ENCODE measurements around the gene AUTS2. TPM values are rescaled to one million over a fixed set of nuclear protein-coding genes. Genes with fewer than 3 reads are reported as not detected.

AUTS2 gene
- total and polyA plus RNA-seq, 7 experiments from 2014 or later, result 0.40 to 31.7 (median 4.2) TPM

GRCh38 chr7:70787286-70787685 lies 1189.0 kb downstream of the AUTS2 start:
- H3K36me3 ChIP-seq (ENCODE audit: control insufficient read depth in 2 of 3, insufficient read depth in 3 of 3, low read length in 3 of 3), result no peaks in the 10 kb centered on the region
- POLR2A ChIA-PET, result no interaction called here
- H3K27me3 Mint-ChIP-seq, result no peaks in the 10 kb centered on the region
- no peaks in the 10 kb centered on the region for H3K4me1 ChIP-seq (ENCODE audit: control insufficient read depth in 2 of 2, insufficient read depth in 2 of 2, low read length in 2 of 2)
- H3K36me3 Mint-ChIP-seq, result peaks cover 0 to 8% (median 0%) of the 10 kb centered on the region in 5 donors
- H3K9me3 Mint-ChIP-seq, result peaks cover 0 to 12% (median 0%) of the 10 kb centered on the region in 11 donors
- H3K4me3 Mint-ChIP-seq, result peak overlapping the region in 1 of 10 donors; percentile 47
- no peak overlapping the region for H3K4me3 ChIP-seq (ENCODE audit: low read length)
- CTCF ChIA-PET, result no interaction called here
- DNase-seq (no peak), ATAC-seq (no peak)
- peaks cover 0 to 12% (median 0%) of the 10 kb centered on the region in 7 donors for H3K4me1 Mint-ChIP-seq
- intact Hi-C loops (cut with micrococcal nuclease), result no loop called here
- H3K27ac Mint-ChIP-seq, result peak overlapping the region in 1 of 9 donors; percentile 85
- H3K9me3 ChIP-seq (ENCODE audit: control insufficient read depth in 2 of 3, low read length in 3 of 3), result no peaks in the 10 kb centered on the region
- no peaks in the 10 kb centered on the region for H3K27me3 ChIP-seq (ENCODE audit: control insufficient read depth in 2 of 2, insufficient read depth in 2 of 2, low read length in 2 of 2)
- no peak overlapping the region for H3K27ac ChIP-seq (ENCODE audit: low read depth, low read length)

- ChIA-PET CTCF (no interaction called here), POLR2A (no interaction called here)
- peak overlapping the region in 1 of 10 donors; percentile 47 for H3K4me3 Mint-ChIP-seq
- DNase-seq (no peak), ATAC-seq (no peak)
- H3K4me3 ChIP-seq (ENCODE audit: low read length), result no peak overlapping the region
- peaks cover 0 to 12% (median 0%) of the 10 kb centered on the region in 7 donors for H3K4me1 Mint-ChIP-seq
- H3K27ac ChIP-seq (ENCODE audit: low read depth, low read length), result no peak overlapping the region
- peaks cover 0 to 12% (median 0%) of the 10 kb centered on the region in 11 donors for H3K9me3 Mint-ChIP-seq
- H3K36me3 ChIP-seq (ENCODE audit: control insufficient read depth in 2 of 3, insufficient read depth in 3 of 3, low read length in 3 of 3), result no peaks in the 10 kb centered on the region
- peaks cover 0 to 8% (median 0%) of the 10 kb centered on the region in 5 donors for H3K36me3 Mint-ChIP-seq
- H3K9me3 ChIP-seq (ENCODE audit: control insufficient read depth in 2 of 3, low read length in 3 of 3), result no peaks in the 10 kb centered on the region
- H3K4me1 ChIP-seq (ENCODE audit: control insufficient read depth in 2 of 2, insufficient read depth in 2 of 2, low read length in 2 of 2), result no peaks in the 10 kb centered on the region
- no peaks in the 10 kb centered on the region for H3K27me3 Mint-ChIP-seq
- H3K27me3 ChIP-seq (ENCODE audit: control insufficient read depth in 2 of 2, insufficient read depth in 2 of 2, low read length in 2 of 2), result no peaks in the 10 kb centered on the region
- H3K27ac Mint-ChIP-seq, result peak overlapping the region in 2 of 9 donors; percentile 69 to 85
- intact Hi-C loops (cut with micrococcal nuclease), result loop anchor here in 1 of 2 donors (1.0 kb wide), 1 partner anchor 8 kb away; no protein-coding TSS in a partner anchor
Measured at GRCh38 chr7:70787771-70788170, 1189.5 kb downstream of the AUTS2 start.

- no peak overlapping the region for H3K4me3 Mint-ChIP-seq
- Histone ChIP-seq H3K27ac (ENCODE audit: low read depth, low read length) (no peak overlapping the region), H3K27me3 (ENCODE audit: control insufficient read depth in 2 of 2, insufficient read depth in 2 of 2, low read length in 2 of 2) (no peaks in the 10 kb centered on the region), H3K9me3 (ENCODE audit: control insufficient read depth in 2 of 3, low read length in 3 of 3) (no peaks in the 10 kb centered on the region), H3K4me3 (ENCODE audit: low read length) (no peak overlapping the region), H3K4me1 (ENCODE audit: control insufficient read depth in 2 of 2, insufficient read depth in 2 of 2, low read length in 2 of 2) (no peaks in the 10 kb centered on the region), H3K36me3 (ENCODE audit: control insufficient read depth in 2 of 3, insufficient read depth in 3 of 3, low read length in 3 of 3) (no peaks in the 10 kb centered on the region)
- ATAC-seq, result peak; percentile 76
- intact Hi-C loops (cut with micrococcal nuclease), result loop anchor here in 1 of 2 donors (1.0 kb wide), 1 partner anchor 9 kb away; no protein-coding TSS in a partner anchor
- CTCF ChIA-PET, result no interaction called here
- peak in 5 of 9 donors; percentile 6 to 51 (median 18) for DNase-seq
- H3K4me1 Mint-ChIP-seq, result peaks cover 0 to 12% (median 0%) of the 10 kb centered on the region in 7 donors
- peak overlapping the region in 1 of 9 donors; percentile 85 for H3K27ac Mint-ChIP-seq
- no peaks in the 10 kb centered on the region for H3K27me3 Mint-ChIP-seq
- H3K9me3 Mint-ChIP-seq, result peaks cover 0 to 12% (median 0%) of the 10 kb centered on the region in 11 donors
- peaks cover 0 to 8% (median 0%) of the 10 kb centered on the region in 5 donors for H3K36me3 Mint-ChIP-seq
- POLR2A ChIA-PET, result no interaction called here
Measured at GRCh38 chr7:70788276-70788675, 1190.0 kb downstream of the AUTS2 start.

GRCh38 chr7:70789481-70790214 lies 1191.4 kb downstream of the AUTS2 start:
- ChIA-PET POLR2A (no interaction called here), CTCF (no interaction called here)
- intact Hi-C loops (cut with micrococcal nuclease), result no loop called here
- ATAC-seq, result no peak
- H3K36me3 ChIP-seq (ENCODE audit: control insufficient read depth in 2 of 3, insufficient read depth in 3 of 3, low read length in 3 of 3), result no peaks in the 10 kb centered on the region
- no peaks in the 10 kb centered on the region for H3K27me3 Mint-ChIP-seq
- peaks cover 0 to 12% (median 0%) of the 10 kb centered on the region in 11 donors for H3K9me3 Mint-ChIP-seq
- no peak overlapping the region for H3K4me3 Mint-ChIP-seq
- H3K36me3 Mint-ChIP-seq, result peaks cover 0 to 8% (median 0%) of the 10 kb centered on the region in 5 donors
- no peaks in the 10 kb centered on the region for H3K27me3 ChIP-seq (ENCODE audit: control insufficient read depth in 2 of 2, insufficient read depth in 2 of 2, low read length in 2 of 2)
- H3K4me3 ChIP-seq (ENCODE audit: low read length), result no peak overlapping the region
- H3K9me3 ChIP-seq (ENCODE audit: control insufficient read depth in 2 of 3, low read length in 3 of 3), result no peaks in the 10 kb centered on the region
- H3K4me1 ChIP-seq (ENCODE audit: control insufficient read depth in 2 of 2, insufficient read depth in 2 of 2, low read length in 2 of 2), result no peaks in the 10 kb centered on the region
- peaks cover 0 to 12% (median 0%) of the 10 kb centered on the region in 7 donors for H3K4me1 Mint-ChIP-seq
- H3K27ac ChIP-seq (ENCODE audit: low read depth, low read length), result no peak overlapping the region
- no peak overlapping the region for H3K27ac Mint-ChIP-seq
- no peak for DNase-seq

GRCh38 chr7:70790215-70791073 lies 1192.2 kb downstream of the AUTS2 start:
- Mint-ChIP-seq H3K27ac (no peak overlapping the region), H3K4me1 (peaks cover 0 to 12% (median 0%) of the 10 kb centered on the region in 7 donors), H3K9me3 (peaks cover 0 to 12% (median 0%) of the 10 kb centered on the region in 11 donors), H3K27me3 (no peaks in the 10 kb centered on the region), H3K4me3 (no peak overlapping the region), H3K36me3 (peaks cover 0 to 6% (median 0%) of the 10 kb centered on the region in 5 donors)
- ATAC-seq (no peak), DNase-seq (no peak)
- POLR2A ChIA-PET, result no interaction called here
- H3K36me3 ChIP-seq (ENCODE audit: control insufficient read depth in 2 of 3, insufficient read depth in 3 of 3, low read length in 3 of 3), result no peaks in the 10 kb centered on the region
- no peak overlapping the region for H3K4me3 ChIP-seq (ENCODE audit: low read length)
- intact Hi-C loops (cut with micrococcal nuclease), result no loop called here
- no peaks in the 10 kb centered on the region for H3K27me3 ChIP-seq (ENCODE audit: control insufficient read depth in 2 of 2, insufficient read depth in 2 of 2, low read length in 2 of 2)
- H3K4me1 ChIP-seq (ENCODE audit: control insufficient read depth in 2 of 2, insufficient read depth in 2 of 2, low read length in 2 of 2), result no peaks in the 10 kb centered on the region
- CTCF ChIA-PET, result no interaction called here
- no peak overlapping the region for H3K27ac ChIP-seq (ENCODE audit: low read depth, low read length)
- no peaks in the 10 kb centered on the region for H3K9me3 ChIP-seq (ENCODE audit: control insufficient read depth in 2 of 3, low read length in 3 of 3)

- Mint-ChIP-seq H3K9me3 (peaks cover 0 to 12% (median 0%) of the 10 kb centered on the region in 11 donors), H3K4me1 (peaks cover 0 to 12% (median 0%) of the 10 kb centered on the region in 7 donors), H3K27me3 (no peaks in the 10 kb centered on the region), H3K27ac (no peak overlapping the region), H3K36me3 (peaks cover 0 to 5% (median 0%) of the 10 kb centered on the region in 5 donors), H3K4me3 (no peak overlapping the region)
- Histone ChIP-seq H3K36me3 (ENCODE audit: control insufficient read depth in 2 of 3, insufficient read depth in 3 of 3, low read length in 3 of 3) (no peaks in the 10 kb centered on the region), H3K9me3 (ENCODE audit: control insufficient read depth in 2 of 3, low read length in 3 of 3) (no peaks in the 10 kb centered on the region), H3K4me1 (ENCODE audit: control insufficient read depth in 2 of 2, insufficient read depth in 2 of 2, low read length in 2 of 2) (no peaks in the 10 kb centered on the region), H3K27me3 (ENCODE audit: control insufficient read depth in 2 of 2, insufficient read depth in 2 of 2, low read length in 2 of 2) (no peaks in the 10 kb centered on the region), H3K27ac (ENCODE audit: low read depth, low read length) (no peak overlapping the region), H3K4me3 (ENCODE audit: low read length) (no peak overlapping the region)
- ChIA-PET POLR2A (no interaction called here), CTCF (no interaction called here)
- DNase-seq (no peak), ATAC-seq (no peak)
- intact Hi-C loops (cut with micrococcal nuclease), result no loop called here
Measured at GRCh38 chr7:70791341-70791740, 1193.1 kb downstream of the AUTS2 start.

Measured in naive thymus-derived CD4-positive, alpha-beta T cell (primary cell).